Lower leg skin (tissue), 3 donors: ENCODE data around the gene GRK1.

Experiments used
- POLR2A ChIP-seq, 2 donors: fragments of 450-650 bp; IDR thresholded peaks; one replicate each; pipeline ENCODE4 v1.6.1; 2016 to 2017; ENCODE audit warnings: antibody characterized with exemption in 2 of 2, mild to moderate bottlenecking in 1 of 2, moderate library complexity in 1 of 2
- TF ChIP-seq, protein P1 (sequence below), 3 donors: fragments of 450-650 bp; IDR thresholded peaks; one replicate each; pipeline ENCODE4 v1.5.1; 2016; ENCODE audit warnings: antibody characterized with exemption in 3 of 3, mild to moderate bottlenecking in 3 of 3, moderate library complexity in 2 of 3

- TF ChIP-seq, protein P1, sequence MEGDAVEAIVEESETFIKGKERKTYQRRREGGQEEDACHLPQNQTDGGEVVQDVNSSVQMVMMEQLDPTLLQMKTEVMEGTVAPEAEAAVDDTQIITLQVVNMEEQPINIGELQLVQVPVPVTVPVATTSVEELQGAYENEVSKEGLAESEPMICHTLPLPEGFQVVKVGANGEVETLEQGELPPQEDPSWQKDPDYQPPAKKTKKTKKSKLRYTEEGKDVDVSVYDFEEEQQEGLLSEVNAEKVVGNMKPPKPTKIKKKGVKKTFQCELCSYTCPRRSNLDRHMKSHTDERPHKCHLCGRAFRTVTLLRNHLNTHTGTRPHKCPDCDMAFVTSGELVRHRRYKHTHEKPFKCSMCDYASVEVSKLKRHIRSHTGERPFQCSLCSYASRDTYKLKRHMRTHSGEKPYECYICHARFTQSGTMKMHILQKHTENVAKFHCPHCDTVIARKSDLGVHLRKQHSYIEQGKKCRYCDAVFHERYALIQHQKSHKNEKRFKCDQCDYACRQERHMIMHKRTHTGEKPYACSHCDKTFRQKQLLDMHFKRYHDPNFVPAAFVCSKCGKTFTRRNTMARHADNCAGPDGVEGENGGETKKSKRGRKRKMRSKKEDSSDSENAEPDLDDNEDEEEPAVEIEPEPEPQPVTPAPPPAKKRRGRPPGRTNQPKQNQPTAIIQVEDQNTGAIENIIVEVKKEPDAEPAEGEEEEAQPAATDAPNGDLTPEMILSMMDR (IDR thresholded peaks at IDR 0.05): no peak
- TF ChIP-seq POLR2A (IDR thresholded peaks at IDR 0.05): no peak
Observed at GRCh38 chr13:113742445-113743120, 75.6 kb downstream of the GRK1 start.
